ENCODE measurements around the gene RAG2.

DNA sequence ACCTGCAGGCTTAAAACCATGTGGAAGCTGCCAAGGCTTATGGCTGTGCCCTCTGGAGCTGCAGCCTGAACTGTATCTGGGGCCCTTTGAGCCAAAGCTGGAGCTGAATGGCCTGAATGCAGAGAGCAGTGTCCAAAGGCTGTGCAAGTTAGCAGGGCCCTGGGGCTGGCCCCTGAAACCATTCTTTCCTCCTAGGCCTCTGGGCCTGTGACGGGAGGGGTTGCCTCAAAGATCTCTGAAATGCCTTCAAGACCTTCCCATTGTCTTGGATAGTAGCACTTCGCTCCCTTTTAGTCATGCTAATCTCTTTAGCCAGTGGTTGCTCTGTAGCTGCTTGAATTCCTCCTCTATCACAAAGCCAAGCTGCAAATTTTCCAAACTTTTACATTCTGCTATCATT lies 16.5 kb downstream of the RAG2 start:
- TF ChIP-seq, protein P1, sequence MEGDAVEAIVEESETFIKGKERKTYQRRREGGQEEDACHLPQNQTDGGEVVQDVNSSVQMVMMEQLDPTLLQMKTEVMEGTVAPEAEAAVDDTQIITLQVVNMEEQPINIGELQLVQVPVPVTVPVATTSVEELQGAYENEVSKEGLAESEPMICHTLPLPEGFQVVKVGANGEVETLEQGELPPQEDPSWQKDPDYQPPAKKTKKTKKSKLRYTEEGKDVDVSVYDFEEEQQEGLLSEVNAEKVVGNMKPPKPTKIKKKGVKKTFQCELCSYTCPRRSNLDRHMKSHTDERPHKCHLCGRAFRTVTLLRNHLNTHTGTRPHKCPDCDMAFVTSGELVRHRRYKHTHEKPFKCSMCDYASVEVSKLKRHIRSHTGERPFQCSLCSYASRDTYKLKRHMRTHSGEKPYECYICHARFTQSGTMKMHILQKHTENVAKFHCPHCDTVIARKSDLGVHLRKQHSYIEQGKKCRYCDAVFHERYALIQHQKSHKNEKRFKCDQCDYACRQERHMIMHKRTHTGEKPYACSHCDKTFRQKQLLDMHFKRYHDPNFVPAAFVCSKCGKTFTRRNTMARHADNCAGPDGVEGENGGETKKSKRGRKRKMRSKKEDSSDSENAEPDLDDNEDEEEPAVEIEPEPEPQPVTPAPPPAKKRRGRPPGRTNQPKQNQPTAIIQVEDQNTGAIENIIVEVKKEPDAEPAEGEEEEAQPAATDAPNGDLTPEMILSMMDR (IDR thresholded peaks at IDR 0.05; ENCODE audit: insufficient read depth, low read length) = no peak
- no peak for TF ChIP-seq POLR2AphosphoS5 (IDR thresholded peaks at IDR 0.05; ENCODE audit: low read depth)
- TF ChIP-seq, protein P2, sequence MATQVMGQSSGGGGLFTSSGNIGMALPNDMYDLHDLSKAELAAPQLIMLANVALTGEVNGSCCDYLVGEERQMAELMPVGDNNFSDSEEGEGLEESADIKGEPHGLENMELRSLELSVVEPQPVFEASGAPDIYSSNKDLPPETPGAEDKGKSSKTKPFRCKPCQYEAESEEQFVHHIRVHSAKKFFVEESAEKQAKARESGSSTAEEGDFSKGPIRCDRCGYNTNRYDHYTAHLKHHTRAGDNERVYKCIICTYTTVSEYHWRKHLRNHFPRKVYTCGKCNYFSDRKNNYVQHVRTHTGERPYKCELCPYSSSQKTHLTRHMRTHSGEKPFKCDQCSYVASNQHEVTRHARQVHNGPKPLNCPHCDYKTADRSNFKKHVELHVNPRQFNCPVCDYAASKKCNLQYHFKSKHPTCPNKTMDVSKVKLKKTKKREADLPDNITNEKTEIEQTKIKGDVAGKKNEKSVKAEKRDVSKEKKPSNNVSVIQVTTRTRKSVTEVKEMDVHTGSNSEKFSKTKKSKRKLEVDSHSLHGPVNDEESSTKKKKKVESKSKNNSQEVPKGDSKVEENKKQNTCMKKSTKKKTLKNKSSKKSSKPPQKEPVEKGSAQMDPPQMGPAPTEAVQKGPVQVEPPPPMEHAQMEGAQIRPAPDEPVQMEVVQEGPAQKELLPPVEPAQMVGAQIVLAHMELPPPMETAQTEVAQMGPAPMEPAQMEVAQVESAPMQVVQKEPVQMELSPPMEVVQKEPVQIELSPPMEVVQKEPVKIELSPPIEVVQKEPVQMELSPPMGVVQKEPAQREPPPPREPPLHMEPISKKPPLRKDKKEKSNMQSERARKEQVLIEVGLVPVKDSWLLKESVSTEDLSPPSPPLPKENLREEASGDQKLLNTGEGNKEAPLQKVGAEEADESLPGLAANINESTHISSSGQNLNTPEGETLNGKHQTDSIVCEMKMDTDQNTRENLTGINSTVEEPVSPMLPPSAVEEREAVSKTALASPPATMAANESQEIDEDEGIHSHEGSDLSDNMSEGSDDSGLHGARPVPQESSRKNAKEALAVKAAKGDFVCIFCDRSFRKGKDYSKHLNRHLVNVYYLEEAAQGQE (IDR thresholded peaks at IDR 0.05; ENCODE audit: insufficient replicate concordance, low read depth) = no peak
- TF ChIP-seq GABPA (IDR thresholded peaks at IDR 0.05; ENCODE audit: low read depth) = no peak
- no peak for TF ChIP-seq SPI1 (IDR thresholded peaks at IDR 0.05; ENCODE audit: borderline replicate concordance, low read depth)

Data from HL-60 (cell line).